COLO829 (cell line): ENCODE measurements around the gene FCHO1.

Experiments
- DNase-seq: peaks from one replicate; pipeline ENCODE4 v3.0.0; 2012; ENCODE audit warnings: low spot score

The FCHO1 gene

DNA sequence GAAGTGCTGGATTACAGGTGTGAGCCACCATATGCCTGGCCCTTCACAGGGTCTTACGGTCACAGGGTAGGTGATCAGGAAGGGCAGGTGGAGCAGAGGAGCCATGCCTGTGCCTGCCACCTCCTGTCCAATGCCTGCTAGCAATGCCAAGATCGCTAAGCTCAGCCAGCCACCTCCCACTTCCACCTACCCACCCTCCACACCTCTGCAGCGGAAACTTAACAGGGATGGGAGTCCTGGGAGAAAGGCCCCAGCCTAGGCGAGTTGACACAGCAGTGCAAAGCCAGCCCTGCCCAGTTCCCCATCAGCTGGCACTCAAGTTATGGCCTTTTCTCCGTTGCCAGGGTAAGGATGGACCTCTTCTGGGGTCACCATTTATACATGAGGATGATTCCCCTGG is 15.9 kb upstream of the FCHO1 start:
- DNase-seq = no peak

DNA sequence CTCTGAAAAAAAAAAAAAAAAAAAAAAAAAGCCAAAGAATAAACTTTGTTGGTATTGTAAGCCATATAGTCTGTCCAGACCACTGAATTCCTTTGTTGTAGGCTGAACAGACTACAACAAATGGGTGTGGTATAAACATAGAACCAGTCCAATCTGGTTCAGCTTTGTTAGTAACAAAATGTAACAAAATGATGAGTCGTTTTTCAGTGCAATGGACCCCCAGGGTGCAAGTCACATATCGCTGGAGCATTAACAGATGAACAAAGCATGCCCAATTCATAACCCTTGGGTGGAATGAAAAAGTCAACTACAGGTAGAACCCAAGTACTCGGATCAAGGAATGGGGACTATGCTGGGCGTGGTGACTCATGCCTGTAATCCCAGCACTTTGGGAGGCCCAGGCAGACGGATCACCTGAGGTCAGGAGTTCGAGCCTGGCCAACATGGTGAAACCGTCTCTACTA is 13.6 kb upstream of the FCHO1 start:
- DNase-seq = no peak

- no peak for DNase-seq
Observed at GRCh38 chr19:17739121-17739875, 12.0 kb upstream of the FCHO1 start.

DNA sequence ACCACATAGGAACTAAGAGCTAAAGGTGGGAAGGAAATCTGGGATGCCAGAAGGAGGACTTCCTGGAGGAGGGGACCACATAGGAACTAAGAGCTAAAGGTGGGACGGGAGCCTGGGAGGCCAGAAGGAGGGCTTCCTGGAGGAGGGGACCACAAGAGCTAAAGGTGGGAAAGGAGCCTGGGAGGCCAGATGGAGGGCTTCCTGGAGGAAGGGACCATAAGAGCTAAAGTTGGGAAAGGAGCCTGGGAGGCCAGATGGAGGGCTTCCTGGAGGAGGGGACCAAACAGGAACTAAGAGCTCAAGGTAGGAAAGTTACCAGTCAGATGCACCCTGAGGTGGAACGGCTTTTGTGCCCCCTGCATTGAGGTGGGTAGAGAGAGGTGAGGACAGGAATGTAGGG is 9.8 kb upstream of the FCHO1 start:
- no peak for DNase-seq

GRCh38 chr19:17743874-17744580 is 7.2 kb upstream of the FCHO1 start:
- DNase-seq = no peak

DNA sequence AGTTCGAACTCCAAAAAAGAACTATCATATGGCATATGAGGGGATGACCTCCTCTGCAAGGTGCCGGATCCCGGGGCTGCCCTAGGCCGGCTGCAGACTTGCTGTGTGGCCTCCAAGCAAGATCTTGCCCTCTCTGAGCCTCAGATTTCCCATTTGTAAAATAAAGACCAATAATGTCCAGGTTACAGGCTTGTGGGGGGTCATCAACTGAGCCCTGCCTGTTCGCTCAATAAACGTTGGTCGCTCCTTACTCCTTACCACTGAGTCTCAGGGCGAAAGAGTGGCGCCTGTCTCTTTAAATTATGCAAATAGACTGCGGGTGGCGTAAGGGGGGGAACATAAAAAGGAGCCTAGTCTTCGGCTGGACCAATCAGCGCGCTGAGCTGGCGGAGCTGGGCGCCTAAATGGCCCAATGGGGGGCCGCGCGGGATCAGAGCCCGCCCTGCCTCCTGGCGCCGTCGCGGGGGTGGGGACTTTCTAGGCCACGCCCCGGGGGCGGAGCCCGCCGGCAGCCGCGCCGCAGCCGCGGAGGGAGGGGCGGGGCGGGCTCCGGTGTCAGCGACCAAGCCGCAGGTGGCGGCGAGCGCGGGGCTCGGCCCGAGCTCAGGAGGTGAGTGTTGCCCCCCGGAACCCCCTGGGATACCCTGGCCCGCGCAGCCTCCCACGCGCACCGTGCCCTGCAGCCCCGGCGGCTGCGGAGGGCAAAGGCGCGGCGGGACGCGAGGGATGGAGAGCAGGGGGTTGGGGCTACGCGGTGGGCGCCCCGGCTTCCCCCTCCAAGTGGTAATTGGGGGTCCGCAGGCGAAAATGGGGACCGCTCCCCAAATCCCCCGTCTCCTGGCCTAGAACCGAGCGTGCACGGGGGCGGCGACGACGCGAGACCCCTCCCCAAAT is 3.8 kb upstream of the FCHO1 start:
- DNase-seq = peak; percentile 96

GRCh38 chr19:17748884-17749638 is 2.2 kb upstream of the FCHO1 start:
- DNase-seq = no peak

- DNase-seq = no peak
Observed at GRCh38 chr19:17749912-17750317, 1.4 kb upstream of the FCHO1 start.

- DNase-seq = no peak
Observed at GRCh38 chr19:17751912-17752273, 616 bp downstream of the FCHO1 start.

GRCh38 chr19:17752865-17753639 is 1.8 kb downstream of the FCHO1 start:
- no peak for DNase-seq

DNA sequence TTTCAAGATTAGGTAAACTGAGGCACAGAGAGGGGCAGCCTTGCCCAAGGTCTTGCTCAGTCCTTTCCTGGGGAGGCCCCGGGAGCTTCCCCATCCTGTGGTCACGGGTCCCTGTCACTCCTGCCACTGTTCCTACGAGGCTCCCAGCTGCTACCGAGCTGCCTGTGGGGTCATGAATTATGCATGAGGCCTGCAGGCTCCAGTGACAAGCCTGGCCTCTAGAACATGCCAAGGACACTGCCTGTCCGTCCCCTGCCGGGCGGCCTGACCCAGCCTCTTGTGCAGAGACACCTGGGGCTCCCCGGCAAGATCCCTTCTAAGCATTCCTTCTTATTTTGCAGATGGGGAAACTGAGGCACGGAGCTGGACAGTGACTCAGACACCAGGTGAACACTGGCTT is 2.7 kb downstream of the FCHO1 start:
- DNase-seq = no peak

- no peak for DNase-seq
Observed at GRCh38 chr19:17754634-17755442, 3.6 kb downstream of the FCHO1 start.

DNA sequence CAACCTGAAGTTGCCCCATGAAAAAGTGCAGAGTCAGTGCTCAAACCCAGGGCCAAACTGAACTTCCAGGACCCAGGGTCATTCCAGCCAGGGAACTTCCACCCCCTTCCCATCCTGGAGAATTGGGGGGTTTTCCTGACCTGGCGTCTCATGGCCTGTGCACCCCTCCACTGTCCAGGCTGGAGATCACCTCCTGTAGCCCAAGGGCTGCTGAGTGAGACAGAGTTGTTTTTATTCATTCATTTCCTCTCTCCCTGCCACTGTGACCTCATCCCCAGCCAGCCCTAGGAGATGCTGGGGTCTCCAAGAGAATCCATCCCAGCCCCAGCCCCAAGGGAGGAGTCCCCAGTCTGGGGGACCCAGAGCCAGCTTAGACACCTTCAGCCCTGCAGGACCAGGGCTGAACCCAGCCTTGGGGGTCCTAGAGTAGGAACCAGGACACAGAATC is 4.2 kb downstream of the FCHO1 start:
- no peak for DNase-seq

DNA sequence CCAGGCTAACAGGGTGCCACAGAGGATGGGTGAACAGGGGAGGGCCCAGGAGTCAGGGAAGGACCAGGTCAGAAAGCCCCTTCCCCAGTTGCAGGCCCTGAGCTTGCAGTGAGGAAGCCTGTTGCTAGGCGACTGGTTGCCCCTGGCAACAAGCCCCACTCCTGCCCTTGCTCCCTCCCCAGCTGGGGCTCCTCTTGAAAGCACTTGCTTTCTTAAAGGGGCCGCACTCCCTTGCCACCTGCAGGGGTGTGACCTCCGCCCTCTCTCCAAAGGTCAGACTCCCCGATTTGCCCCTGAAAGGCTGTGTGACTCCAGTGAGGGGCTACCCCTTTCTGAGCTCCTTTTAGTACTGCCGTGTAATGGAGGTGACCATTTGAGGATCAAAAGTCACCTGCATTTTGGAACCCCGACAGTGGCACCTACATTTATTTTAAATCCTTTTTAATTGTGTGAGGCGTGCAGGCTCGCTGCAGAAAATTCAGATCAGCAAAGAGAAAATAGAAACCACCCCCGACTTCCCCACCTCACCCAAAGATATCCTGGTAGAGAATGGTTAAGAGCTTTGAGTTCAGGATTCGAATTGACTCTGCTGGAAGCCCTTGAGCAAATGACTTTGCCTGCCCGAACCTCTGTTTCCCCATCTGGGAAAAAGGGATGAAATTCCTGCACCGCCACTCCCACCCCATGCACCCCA is 4.8 kb downstream of the FCHO1 start:
- DNase-seq = peak; percentile 24

DNA sequence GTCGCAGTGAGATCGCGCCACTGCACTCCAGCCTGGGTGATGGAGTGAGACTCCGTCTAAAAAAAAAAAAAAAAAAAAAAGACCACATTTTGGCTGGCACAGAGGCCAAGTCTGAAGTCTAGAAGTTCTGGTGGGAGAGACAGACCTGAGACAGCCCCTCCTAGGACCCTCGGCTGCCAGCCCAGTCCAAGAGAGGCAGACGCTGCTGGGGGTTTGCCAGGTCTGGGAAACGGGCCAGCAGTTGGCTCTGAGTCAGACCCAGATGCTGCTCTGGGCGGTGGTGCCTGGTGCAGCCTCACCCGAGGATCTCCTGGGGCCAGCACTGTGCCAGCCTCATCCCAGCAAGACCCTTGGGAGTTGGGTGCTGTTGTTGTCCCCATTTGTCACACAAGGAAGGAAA is 5.8 kb downstream of the FCHO1 start:
- DNase-seq = peak; percentile 25

DNA sequence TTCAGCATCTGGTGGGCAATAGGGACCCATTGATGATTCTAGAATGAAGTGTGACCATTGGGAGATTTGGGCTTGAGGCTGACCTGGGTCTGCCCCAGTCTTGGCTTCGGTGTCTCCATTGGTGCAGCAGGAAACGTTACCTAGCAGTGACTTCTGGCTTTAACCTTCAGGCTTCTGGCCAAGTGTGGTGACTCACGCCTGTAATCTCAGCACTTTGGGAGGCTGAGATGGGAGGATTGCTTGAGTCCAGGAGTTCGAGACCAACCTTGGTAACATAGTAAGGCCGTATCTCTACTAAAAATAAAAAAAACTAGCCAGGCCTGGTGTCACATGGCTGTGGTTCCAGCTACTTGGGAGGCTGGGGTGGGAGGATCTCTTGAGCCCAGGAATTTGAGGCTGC is 7.2 kb downstream of the FCHO1 start:
- DNase-seq = no peak

- no peak for DNase-seq
Observed at GRCh38 chr19:17761148-17761547, 9.9 kb downstream of the FCHO1 start.

DNA sequence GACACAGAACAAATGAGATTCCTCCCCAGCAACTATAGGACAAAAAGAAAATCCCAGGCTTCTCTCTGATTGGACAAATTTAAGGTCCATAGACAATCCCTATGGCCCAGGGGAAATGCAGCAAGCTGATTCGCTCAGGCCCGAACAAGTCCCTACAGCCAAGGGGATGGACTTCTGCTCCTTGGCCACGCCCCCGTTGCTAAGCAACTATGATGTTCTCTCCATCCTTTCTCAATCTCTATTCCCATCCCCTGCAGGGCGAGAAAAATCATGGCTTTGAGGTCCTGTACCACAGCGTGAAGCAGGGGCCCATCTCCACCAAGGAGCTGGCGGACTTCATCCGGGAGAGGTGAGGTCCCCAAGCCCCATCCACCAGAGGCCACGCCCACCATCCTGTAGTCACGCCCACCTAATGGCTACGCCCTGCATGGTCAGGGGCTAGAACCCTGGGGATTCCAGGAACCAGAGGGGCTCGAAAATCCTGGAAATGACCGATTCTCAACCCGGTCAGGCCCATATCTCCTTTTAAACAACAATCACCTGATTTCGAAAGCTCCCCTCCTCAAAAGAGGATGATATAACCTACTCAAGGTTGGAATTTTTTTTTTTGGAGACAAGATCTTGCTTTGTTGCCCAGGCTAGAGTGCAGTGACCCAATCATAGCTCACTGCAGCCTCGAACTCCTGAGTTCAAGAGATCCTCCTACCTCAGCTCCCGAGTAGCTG is 11.4 kb downstream of the FCHO1 start:
- peak; percentile 83 for DNase-seq

GRCh38 chr19:17764348-17764747 is 13.1 kb downstream of the FCHO1 start:
- DNase-seq = no peak
